Osteoblast (primary cell): ENCODE data around the gene L3MBTL2. TPM values are rescaled to one million over a fixed set of nuclear protein-coding genes. Genes with fewer than 3 reads are reported as not detected.

Experiments used
- DNase-seq: peaks from one replicate; pipeline ENCODE4 v3.0.0; 2011; ENCODE audit warnings: low spot score, mixed read lengths; ENCODE audit not compliant: insufficient read length; ENCODE audit errors: missing footprints
- H2AFZ ChIP-seq: 2 replicates; pipeline ENCODE4 v1.6.0; 2011; ENCODE audit warnings: mild to moderate bottlenecking, low read length
- H3K27ac ChIP-seq: 2 replicates; pipeline ENCODE4 v1.5.1; 2011; ENCODE audit warnings: mild to moderate bottlenecking, low read depth, low read length, moderate library complexity
- H3K27me3 ChIP-seq: 2 replicates; pipeline ENCODE4 v1.6.0; 2012; ENCODE audit warnings: mild to moderate bottlenecking, control low read depth, inconsistent platforms, low read length, moderate library complexity; ENCODE audit not compliant: insufficient read depth
- H3K36me3 ChIP-seq: 2 replicates; pipeline ENCODE4 v1.5.1; 2011; ENCODE audit warnings: mild to moderate bottlenecking, low read length, control low read depth, moderate library complexity; ENCODE audit not compliant: insufficient read depth
- H3K4me1 ChIP-seq: 2 replicates; pipeline ENCODE4 v1.5.1; 2011; ENCODE audit warnings: mild to moderate bottlenecking, low read length, control low read depth, moderate library complexity; ENCODE audit not compliant: insufficient read depth
- H3K4me2 ChIP-seq: 2 replicates; pipeline ENCODE4 v1.6.0; 2011; ENCODE audit warnings: mild to moderate bottlenecking, low read length; ENCODE audit not compliant: insufficient read depth
- H3K4me3 ChIP-seq: fragments of 200-600 bp; sonication (generic); 3 replicates; pipeline ENCODE4 v1.5.1; 2012; ENCODE audit warnings: mild to moderate bottlenecking, low read length, inconsistent platforms; ENCODE audit not compliant: insufficient read depth
- H3K79me2 ChIP-seq: 2 replicates; pipeline ENCODE4 v1.6.0; 2012; ENCODE audit warnings: mild to moderate bottlenecking, low read length, control low read depth, inconsistent platforms; ENCODE audit not compliant: insufficient read depth
- H3K9me3 ChIP-seq: 2 replicates; pipeline ENCODE4 v1.5.1; 2011; ENCODE audit warnings: low read depth, low read length, control low read depth
- H4K20me1 ChIP-seq: 2 replicates; pipeline ENCODE4 v1.6.0; 2012; ENCODE audit warnings: mild to moderate bottlenecking, low read length, control low read depth; ENCODE audit not compliant: insufficient read depth
- CTCF ChIP-seq: IDR thresholded peaks from 2 replicates; pipeline ENCODE4 v1.5.1; 2011; ENCODE audit warnings: mild to moderate bottlenecking, low read depth, low read length, moderate library complexity; ENCODE audit errors: extremely low read depth
- total RNA-seq: library from RNA; depleted of rRNA; stranded (reverse); fragments of >200 nt; gene quantifications from 2 replicates; pipeline ENCODE4 v1.2.3, GENCODE V29; 2012

L3MBTL2 gene
- total RNA-seq, 1 donor = 22.8 TPM

DNA sequence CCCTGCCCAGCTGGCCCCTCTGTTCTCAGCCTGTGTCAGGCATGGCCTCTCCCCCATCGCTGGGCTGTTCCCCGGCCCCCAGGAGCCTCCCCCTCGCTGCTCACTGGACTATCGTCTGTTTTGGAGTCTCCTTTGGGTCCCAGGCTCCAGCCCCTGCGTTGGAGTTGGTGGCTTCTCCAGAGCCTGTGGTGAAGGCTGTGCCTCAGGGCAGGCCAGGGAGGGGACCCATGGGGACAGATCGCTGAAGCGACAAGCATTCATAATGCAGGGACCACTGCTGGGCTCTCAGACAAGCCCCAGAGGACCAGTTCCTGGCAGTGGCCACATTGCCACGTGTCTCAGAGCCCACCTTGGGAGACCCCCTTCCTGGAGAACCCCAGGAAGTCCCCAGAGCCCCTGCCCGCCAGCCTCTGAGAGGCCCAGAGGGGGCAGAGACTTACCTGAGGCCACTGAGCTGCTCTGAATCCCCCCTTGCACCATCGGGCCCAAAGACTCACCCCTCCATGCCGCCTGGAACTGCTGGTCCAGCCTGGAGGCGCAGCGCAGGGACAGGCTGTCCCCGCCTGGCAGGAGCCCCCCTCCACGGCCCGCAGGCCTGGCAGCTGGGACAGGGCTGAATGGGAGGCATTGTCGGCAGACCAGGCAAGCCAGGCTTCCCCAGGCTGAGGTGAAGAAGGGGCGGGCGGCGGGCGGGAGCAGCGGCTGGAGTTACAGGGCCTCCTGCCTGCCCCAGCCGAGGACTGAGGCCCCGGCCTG lies 35.4 kb downstream of the L3MBTL2 start, which contains the start of gene CHADL:
Gene CHADL, minus strand, starts transcription at position 555 of the 756 bp plus-strand sequence. Its CDS starts 50 bp downstream, at position 505.
- Histone ChIP-seq H3K27ac (no peak within 1 kb of the TSS), H3K4me1 (no peaks in the 10 kb centered on the region), H2AFZ (no peak within 1 kb of the TSS), H3K4me2 (no peak within 1 kb of the TSS), H4K20me1 (no peaks in the 10 kb centered on the region), H3K27me3 (no peaks in the 10 kb centered on the region), H3K9me3 (no peaks in the 10 kb centered on the region), H3K36me3 (peaks cover 4% of the 10 kb centered on the region), H3K79me2 (no peaks in the 10 kb centered on the region), H3K4me3 (no peak within 1 kb of the TSS)
- TF ChIP-seq CTCF = no peak
- no peak for DNase-seq

DNA sequence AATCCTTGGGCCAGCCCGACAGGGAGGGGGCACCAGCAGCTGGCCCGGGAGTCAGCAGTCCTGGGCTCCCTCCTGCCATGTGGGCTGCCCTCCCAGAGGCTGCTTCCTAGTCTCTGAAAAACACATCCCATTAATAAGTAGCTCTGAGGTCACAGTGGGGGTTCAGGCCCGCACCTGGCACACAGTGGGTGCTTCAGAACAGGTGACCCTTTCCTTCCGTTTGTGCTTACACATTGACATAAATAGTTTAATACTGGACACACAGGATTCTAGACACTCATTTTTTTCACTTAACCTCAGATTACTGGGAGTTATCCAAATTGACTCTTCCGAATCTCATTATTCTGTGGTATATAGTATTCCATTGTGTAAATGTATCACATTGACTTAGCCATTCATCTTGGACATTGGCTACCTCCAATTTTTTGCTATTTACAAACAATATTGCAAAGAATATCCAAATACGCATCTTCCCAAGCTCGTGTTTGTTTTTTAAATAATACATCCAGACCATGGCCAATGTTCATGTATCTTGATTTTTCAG lies 36.1 kb downstream of the L3MBTL2 start:
- H3K4me2 ChIP-seq = no peak overlapping the region
- H3K27me3 ChIP-seq = no peaks in the 10 kb centered on the region
- DNase-seq = no peak

DNA sequence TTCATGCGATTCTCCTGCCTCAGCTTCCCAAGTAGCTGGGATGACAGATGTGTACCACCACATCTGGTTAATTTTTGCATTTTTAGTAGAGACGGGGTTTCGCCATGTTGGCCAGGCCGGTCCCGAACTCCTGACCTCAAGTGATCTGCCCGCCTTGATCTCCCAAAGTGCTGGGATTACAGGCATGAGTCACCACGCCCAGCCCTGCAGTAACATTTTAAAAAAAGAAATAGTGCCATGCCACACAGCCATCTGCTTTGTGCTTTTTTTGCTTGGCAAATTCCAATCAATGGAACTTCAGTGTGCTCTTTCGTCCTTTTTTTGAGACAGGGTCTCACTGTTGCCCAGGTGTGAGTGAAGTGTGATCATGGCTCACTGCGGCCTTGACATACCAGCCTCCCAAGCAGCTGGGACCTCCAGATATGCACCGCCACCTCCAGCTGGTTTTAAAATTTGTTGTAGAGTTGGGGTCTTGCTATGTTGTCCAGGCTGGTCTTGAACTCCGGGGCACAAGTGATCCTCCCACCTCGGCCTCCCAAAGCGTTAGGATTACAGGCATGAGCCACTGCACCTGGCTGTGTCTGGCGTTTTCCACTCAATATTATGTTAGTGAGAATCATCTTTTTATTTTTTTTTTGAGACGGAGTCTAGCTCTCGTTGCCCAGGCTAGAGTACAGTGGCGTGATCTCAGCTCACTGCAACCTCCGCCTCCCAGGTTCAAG lies 37.4 kb downstream of the L3MBTL2 start:
- no peaks in the 10 kb centered on the region for H3K27me3 ChIP-seq
- no peak overlapping the region for H3K27ac ChIP-seq
- no peak for TF ChIP-seq CTCF
- no peak overlapping the region for H3K4me3 ChIP-seq
- no peaks in the 10 kb centered on the region for H3K4me1 ChIP-seq
- H3K4me2 ChIP-seq = no peak overlapping the region
- H2AFZ ChIP-seq = no peak overlapping the region
- DNase-seq = no peak
- H3K36me3 ChIP-seq = peaks cover 20% of the 10 kb centered on the region
- no peaks in the 10 kb centered on the region for H3K9me3 ChIP-seq
- no peaks in the 10 kb centered on the region for H3K79me2 ChIP-seq
- peaks cover 3% of the 10 kb centered on the region for H4K20me1 ChIP-seq

More for the DNA sequence above, 36.1 kb downstream of the L3MBTL2 start:
- Histone ChIP-seq H3K36me3 (peaks cover 10% of the 10 kb centered on the region), H3K9me3 (no peaks in the 10 kb centered on the region), H3K4me1 (no peaks in the 10 kb centered on the region), H3K27ac (no peak overlapping the region), H4K20me1 (peaks cover 3% of the 10 kb centered on the region), H2AFZ (no peak overlapping the region), H3K4me3 (no peak overlapping the region), H3K79me2 (no peaks in the 10 kb centered on the region)
- TF ChIP-seq CTCF = no peak

GRCh38 chr22:41243361-41243760 lies 38.2 kb downstream of the L3MBTL2 start:
- H4K20me1 ChIP-seq = peaks cover 6% of the 10 kb centered on the region
- no peak overlapping the region for H2AFZ ChIP-seq
- no peak for DNase-seq
- H3K36me3 ChIP-seq = peaks cover 28% of the 10 kb centered on the region
- no peak overlapping the region for H3K4me3 ChIP-seq
- no peaks in the 10 kb centered on the region for H3K4me1 ChIP-seq
- no peak overlapping the region for H3K27ac ChIP-seq
- no peaks in the 10 kb centered on the region for H3K27me3 ChIP-seq
- no peaks in the 10 kb centered on the region for H3K9me3 ChIP-seq
- no peaks in the 10 kb centered on the region for H3K79me2 ChIP-seq
- no peak for TF ChIP-seq CTCF
- no peak overlapping the region for H3K4me2 ChIP-seq
